Activated CD4-positive, alpha-beta T cell treated with anti-CD3 and anti-CD28 coated beads, Interleukin-2, amount 50 U/mL, for 1 hour (primary cell): ENCODE measurements around the gene NDUFV3.
"Not testable (repeated sequence)": the region's sequence is repeated elsewhere in the genome, so short reads cannot be mapped to it uniquely, and the experiment has no call there.

Experiments
- DNase-seq: peaks from one replicate; pipeline ENCODE4 v3.0.0-alpha.2; 2020

The NDUFV3 gene

GRCh38 chr21:42858185-42858847 is 34.8 kb upstream of the NDUFV3 start:
- DNase-seq, result no peak

DNA sequence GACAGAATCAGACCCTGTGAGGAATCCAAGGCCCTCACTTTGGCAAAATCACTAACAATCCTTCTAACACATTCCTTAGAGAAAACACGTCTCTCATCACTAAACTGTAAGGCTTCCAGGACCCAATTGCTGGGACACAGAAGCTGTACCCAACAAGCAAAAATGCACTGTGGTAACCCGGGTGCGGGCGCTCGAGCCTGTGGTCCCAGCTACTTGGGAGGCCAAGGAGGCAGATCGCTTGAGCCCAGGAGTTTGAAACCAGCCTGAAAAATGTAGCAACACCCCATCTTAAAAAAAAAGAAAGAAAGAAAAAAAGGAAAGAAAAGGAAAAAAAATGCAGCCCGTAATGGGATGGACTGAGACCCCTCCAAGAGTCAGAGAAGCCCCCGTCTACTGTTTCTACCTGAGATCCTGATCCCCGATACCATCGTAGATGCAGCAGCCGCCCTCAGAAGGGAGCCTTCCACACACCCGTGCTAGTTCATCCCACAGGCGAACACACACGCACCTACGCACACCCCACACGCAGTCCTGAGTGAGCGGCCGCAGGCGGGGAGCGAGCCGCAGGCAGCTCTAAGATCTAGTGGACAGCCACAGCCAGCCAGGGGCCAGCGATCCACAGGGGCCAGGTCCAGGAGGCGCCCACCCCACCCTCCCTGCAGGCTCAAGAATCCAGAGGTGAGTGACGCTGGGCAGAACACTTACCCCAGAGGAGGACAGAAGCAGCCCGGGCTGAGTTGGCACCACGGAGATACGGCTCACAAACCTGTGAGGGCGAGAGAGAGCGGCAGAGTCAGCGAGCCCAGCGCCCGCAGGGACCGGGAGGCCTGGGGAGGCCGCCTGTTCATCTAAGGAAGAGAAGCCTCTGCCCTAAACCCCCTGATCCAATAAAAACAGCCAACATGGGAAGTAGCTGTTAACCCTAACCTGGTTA is 33.9 kb upstream of the NDUFV3 start:
- no peak for DNase-seq

GRCh38 chr21:42859891-42860230 is 33.2 kb upstream of the NDUFV3 start:
- no peak for DNase-seq

- no peak for DNase-seq
Observed at GRCh38 chr21:42860345-42860744, 32.8 kb upstream of the NDUFV3 start.

GRCh38 chr21:42861311-42861847 is 31.7 kb upstream of the NDUFV3 start:
- no peak for DNase-seq

DNA sequence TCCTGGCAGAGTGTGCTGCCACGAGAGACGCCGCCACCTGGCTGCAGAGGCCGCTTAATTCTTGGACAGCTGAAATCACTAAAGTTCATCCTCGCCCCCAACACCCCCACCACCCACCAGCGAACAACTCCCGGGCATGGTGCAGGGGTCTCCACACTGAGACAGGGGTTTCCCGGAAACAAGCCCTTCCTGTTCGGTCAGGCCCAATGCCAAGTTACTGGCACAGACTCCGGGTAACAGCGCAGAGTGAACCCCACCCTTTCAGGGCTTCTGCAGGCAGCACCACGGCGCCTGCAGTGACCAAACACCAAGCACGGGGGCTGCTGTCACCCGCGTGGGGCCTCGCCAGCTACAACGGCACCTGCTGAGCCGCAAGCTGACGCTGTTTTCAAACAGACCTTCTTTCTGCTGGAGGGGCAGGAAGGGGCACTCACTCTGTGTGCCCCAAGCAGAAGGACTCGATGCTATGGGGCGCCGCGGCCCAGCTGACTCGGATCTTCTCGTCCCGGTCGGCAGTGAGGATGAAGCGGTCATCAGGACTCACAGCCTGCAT is 31.2 kb upstream of the NDUFV3 start:
- DNase-seq, result no peak

GRCh38 chr21:42862774-42863503 is 30.2 kb upstream of the NDUFV3 start:
- no peak for DNase-seq

- DNase-seq, result no peak
Observed at GRCh38 chr21:42863504-42863870, 29.6 kb upstream of the NDUFV3 start.

GRCh38 chr21:42864286-42864685 is 28.8 kb upstream of the NDUFV3 start:
- DNase-seq, result no peak

DNA sequence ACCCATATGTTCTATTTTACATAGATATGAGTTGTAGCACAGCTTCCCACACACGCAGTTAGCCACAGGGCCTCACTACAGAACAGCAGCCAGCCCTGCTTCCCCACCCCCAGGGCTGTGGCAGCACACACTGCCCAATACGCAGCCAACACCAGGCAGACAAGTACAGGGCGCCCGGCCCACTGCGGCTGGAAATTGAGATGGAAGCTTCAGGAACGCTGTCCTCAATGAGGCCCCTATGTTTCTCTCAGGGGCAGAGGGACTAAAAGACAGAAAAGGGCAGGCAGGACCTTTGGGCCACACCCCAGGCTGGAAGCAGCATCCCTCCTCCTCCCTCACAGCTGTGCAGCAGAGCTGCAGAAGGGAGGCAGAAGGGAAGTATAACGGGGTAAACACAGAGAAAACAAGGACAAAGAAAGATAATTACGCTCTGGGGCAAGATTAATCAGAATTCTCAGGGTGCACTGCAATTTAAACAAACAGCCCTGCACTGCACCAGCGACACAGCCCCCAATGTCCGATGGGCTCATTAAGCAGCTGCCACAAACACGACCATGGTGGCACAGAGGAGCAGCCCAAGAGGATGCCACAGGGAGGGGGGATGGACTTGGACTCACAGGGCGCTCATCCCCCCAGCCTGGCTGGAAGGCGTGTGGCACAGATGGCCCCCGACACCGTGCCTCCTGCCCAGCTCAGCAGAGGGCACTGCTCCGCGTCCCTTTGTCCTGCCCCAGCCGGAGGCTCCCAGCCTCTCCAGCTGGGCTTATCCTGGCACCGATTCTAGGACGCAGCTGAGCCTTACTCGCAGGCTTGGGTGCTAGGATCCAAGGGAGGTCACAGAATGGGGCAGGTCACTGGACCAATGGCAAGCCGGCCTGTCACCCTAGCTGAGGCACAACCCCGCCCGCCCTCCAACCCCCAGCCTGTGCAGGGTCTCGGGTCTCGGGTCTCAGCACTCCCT is 28.0 kb upstream of the NDUFV3 start:
- DNase-seq, result no peak

DNA sequence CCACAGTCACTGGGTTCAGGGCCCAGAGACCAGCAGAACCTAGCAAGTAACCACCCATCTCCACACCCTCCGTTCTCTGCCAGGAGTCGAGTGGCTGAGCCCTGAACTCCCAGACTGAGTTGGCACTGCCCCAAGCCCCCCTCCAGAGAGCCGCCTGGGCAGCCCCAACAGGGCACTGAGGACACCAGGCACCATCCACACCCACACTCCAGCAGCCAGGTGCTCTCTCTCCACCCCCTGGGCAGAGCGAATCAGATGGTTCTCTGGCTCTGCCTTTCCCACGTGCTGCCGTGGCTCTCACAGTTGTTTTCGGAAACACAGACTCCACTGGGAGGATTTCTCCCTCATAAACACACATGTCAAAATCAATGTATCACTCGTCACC is 27.3 kb upstream of the NDUFV3 start:
- no peak for DNase-seq

- DNase-seq, result no peak
Observed at GRCh38 chr21:42868196-42868595, 24.9 kb upstream of the NDUFV3 start.

- no peak for DNase-seq
Observed at GRCh38 chr21:42873096-42873495, 20.0 kb upstream of the NDUFV3 start.

DNA sequence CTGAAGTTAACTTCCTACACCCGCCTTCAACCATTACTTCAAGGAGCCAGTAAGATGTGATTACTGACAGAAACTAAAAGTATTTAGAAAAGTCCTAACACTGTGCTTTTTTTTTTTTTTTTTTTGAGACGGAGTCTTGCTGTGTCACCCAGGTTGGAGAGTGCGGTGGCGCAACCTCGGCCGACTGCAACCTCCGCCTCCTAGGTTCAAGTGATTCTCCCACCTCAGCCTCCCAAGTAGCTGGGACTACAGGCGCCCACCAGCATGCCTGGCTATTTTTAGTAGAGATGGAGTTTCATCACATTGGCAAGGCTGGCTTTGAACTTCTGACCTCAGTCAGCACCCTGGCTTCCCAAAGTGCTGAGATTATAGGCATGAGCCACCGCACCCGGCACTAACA is 17.3 kb upstream of the NDUFV3 start:
- DNase-seq, result not testable (repeated sequence)

DNA sequence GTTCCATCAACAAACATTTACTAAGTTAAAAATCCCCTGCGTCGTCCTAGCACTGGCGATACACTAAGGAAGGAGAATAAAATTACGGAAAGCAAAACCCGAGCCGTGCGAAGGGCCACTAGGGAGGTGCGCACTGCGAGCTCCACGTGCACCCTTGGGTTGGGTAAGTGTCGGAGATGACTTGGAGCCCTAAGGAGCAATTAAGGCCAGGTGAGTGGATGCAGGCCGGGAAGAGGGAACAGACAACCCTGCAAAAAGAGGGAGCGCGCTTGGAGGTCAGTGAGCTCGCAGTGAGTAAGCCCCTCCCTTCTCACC is 14.5 kb upstream of the NDUFV3 start:
- DNase-seq, result no peak

DNA sequence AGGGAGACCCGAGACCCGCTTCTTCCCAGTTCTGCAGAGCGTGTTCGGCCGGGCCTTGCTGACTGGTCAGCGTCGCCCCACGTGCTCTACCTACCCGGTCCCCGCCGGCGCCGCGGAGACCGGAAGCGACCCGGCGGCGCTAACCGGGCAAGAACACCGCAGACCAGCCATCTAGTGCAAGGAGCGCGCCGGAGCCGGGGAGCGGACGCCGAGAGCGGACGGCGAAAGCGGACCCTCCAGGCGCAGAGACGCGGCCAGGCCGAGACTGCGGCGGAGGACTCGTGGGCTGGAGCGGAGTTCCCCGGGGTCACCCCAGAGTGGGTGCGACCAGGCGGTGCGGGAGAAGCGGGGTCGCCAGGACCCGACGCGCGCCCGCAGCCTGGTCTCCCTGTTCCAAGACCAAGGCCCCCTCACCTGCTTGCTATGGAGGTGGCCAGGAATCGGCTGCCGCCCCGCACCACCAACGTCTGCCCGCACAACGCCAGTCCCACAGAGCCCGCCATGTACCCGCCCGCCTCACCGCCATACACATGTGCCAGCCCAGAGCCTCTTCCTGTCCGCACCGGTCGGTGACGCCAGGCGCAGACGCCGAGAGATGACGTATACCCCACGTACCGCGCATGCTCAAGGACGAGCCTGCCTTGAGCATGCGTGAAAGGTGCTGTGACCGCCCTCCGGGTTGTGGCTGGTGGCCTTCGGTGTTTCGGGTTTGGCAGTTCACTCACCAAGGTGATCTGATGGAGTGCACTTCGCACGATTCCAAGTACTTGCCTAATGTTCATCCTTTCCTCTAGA is 13.9 kb upstream of the NDUFV3 start, which contains the start of gene WDR4:
Gene WDR4, minus strand, starts transcription at position 547 of the 795 bp plus-strand sequence. Its CDS starts 44 bp downstream, at position 503.
- peak; percentile 99 for DNase-seq

- DNase-seq, result no peak
Observed at GRCh38 chr21:42880352-42880751, 12.8 kb upstream of the NDUFV3 start.

GRCh38 chr21:42883921-42884320 is 9.2 kb upstream of the NDUFV3 start:
- no peak for DNase-seq

DNA sequence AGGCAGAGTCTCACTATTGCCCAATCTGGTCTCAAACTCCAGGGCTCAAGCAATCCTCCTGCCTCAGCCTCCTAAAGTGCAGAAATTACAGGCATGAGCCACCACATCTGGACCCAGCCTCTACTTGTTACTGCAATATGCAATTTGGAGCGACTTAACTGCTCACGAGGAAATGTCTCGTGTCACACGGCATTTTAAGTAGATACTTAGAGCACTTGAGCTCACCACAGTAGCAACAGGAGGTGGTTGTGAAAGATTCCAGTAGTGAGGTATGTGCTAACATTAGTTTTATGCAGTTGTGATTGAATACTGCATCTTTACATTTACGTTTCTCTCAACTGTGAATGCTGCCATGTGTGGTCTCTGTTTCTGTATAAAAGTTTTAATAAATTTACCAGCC is 5.8 kb upstream of the NDUFV3 start:
- DNase-seq, result no peak

- no peak for DNase-seq
Observed at GRCh38 chr21:42892582-42892930, 553 bp upstream of the NDUFV3 start.

DNA sequence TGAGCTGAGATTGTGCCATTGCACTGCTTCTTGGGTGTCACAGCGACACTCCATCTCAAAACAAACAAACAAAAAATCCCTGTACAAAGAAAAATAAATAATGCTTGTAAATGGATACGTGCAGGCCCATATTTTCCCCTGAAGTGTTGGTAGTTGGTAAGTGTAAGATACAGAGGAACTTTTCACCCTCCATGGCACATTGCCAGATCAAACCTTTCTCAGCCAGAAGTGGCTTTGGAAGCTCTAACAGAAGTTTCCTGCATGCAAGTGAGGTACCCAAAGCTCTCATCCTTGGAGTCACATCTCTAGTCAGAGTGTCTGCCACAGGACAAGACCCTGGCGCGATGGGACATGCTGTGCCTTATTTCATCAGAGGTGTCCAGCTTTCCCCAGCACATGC is 7.3 kb downstream of the NDUFV3 start:
- no peak for DNase-seq
